GM08714 (cell line): ENCODE data around the gene DDRGK1.

ENCODE experiments used
- H3K4me3 ChIP-seq: fragments of 200-500 bp; sonication (Bioruptor generic); 2 replicates; pipeline ENCODE4 v1.5.1; 2014; ENCODE audit warnings: mild to moderate bottlenecking, low read length, inconsistent platforms
- ZNF274 ChIP-seq: IDR thresholded peaks from 2 replicates; pipeline ENCODE4 v1.6.1; 2012; ENCODE audit warnings: mild to moderate bottlenecking, low read depth, low read length

Gene DDRGK1

DNA sequence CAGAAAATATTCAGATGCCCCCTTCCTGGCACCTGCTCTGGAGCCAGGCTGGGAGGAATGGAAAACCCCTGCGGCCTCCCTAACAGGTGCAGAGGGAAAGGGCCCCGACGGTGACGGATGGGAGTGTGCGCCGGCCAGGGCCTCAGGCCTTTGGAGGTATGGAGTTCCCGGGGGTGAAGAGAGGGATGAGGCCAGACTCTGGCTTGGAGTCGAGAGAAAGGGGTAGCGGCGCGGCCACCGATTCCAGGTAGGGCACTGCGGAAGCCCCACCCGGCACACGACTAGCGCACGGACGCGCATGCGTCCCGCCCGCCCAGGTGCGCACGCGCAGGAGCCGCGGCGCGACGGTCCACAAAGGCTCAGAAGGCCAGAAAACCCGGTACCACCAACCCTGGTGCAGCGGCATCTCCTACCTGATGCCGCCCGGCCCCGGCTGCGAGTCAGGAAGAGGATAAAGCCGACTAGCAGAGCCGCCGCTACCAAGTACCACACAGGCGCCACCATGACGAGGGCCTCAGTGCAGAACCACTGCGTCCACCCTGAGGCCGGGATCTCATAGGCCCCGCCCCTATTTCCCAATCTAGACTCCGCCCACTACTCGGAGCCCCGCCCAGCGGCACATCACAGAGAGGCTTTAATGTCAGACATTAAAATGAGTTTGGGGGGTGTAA is at the start of gene DDRGK1:
Gene DDRGK1 (minus strand): TSS at position 559 of the 671 bp plus-strand sequence. CDS start 55 bp downstream, at position 504.
- peak within 1 kb of the TSS; percentile 92 for H3K4me3 ChIP-seq
- no peak for TF ChIP-seq ZNF274

DNA sequence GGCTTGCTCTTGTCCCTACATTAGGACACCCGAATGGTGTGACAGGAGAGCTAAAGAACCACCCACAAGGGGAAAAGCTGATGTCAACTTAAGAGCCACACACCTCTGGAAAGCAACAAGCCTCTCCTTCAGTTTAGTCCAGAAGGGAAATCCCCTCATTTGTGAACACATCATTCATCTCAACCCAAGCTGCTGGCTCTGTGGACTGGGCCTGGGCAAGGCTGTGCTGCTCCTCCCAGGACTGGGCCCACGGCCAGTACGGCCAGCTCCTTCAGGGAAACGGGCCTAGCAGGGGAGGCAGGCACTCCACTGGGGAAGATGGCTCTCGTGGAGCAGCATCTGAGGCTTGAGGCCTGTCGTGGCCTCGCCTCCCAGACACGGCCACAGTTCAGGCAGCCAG is 47.3 kb upstream of the DDRGK1 start:
- H3K4me3 ChIP-seq = no peak overlapping the region
- no peak for TF ChIP-seq ZNF274

DNA sequence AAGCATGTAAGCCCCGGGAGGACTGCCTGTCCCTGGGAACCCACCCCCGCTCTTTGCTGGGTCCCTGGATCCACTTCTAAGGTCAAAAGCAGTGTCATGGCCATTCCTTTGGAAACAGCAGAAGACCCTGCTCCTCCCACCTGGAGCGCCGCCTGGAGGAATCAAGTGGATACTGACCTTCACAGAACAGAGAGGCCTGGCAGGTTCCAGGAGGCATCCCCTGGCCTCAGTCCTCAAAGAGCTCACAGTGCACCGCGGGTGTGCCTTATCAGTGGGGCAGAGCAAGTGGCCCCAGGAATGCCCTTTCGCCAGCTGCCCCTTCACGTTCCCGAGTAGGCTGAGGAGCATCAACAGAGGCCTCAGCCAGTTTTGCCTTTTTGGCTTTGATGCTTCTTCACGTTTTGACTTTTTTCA is 45.6 kb upstream of the DDRGK1 start:
- TF ChIP-seq ZNF274 = no peak
- no peak overlapping the region for H3K4me3 ChIP-seq

DNA sequence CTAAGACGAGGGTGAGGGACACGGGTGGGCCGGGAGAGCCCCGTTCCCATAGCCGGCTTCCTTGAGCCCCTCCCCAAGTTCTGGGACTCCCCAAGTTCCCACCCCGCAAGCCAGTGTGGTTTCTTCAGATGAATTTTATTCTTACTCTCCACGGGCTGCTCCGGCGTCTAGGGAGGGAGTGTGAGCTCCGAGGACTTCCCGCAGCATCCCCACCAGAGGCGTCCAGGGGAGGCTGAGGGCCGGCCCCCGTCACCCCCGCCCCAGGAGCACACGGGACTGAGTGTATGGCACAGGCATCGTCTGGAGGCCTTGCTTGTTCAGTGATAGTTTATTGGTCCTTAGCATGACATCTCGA is 44.5 kb upstream of the DDRGK1 start:
- no peak for TF ChIP-seq ZNF274
- H3K4me3 ChIP-seq = no peak overlapping the region

DNA sequence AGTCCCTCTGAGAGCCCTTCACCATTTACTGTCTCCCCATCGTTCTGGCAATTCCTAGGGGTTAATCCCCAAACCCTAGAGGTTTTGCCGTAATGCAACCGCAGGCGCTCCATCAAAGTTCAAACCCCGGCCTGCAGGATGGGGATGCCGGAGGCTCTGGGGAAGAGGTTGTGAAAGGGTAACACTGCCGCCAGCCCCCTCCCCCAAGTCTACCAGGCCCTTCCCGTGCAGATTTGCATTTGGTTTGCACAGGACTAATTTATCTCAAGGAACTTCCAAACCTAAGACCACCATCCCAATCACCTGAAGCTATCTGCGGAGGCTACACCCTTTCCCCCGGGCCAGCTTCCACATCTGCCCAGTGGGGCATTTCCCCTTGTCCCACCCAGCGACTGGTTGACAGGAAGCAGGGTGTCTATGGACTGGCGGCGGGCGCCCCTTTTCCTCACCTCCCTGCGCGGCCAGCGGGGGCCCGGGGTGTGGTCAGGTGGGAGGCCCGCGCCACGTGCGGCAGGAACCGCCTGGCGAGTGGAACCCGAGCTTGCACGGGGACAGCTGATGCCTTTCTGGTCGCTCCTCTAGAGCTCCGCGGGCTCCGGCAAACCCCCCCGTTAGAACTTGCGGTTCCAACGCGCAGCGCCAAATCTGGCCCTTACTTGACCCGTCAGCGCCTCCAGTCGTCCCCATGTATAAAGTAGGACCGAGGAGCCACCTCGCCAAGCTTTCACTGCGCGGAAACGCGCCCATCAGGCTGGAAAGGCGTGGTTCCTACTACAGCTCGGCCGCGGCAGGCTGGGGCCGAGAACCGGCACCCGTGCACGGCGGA is 43.9 kb upstream of the DDRGK1 start:
- no peak for TF ChIP-seq ZNF274
- no peak overlapping the region for H3K4me3 ChIP-seq

DNA sequence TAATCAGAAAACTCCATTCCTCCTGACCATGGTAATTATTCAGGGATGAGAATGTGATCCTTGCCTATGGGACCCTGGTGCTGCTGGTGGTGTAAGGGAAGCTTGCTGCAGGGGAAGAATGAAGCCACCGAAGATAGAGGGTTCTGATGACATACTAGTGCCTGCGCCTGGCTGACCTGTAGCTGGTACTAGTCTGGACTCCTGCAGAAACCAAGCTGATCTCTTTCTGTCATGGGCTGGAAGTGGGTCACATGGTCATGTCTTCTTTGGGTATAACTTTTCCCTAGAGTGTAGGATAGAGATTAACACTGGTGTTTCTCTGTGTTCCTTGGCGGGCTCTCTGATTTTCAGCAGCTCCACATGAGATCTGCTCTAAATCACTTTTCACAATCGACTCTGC is 43.2 kb upstream of the DDRGK1 start:
- TF ChIP-seq ZNF274 = no peak

DNA sequence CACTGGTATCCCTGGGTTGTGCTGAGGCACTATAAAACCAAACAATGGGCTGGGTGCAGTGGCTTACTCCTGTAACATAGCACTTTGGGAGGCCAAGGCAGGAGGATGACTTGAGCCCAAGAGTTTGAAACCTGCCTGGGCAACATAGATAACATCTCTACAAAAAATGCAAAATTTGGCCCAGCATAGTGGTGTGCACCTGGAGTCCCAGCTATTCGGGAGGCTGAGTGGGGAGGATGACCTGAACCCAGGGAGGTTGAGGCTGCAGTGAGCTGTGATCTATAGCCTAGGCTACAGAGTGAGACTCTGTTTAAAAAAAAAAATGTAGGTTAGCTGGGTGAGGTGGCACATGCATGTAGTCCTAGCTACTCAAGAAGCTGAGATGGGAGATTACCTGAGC is 42.2 kb upstream of the DDRGK1 start:
- H3K4me3 ChIP-seq = no peak overlapping the region
- TF ChIP-seq ZNF274 = no peak

More for the DNA sequence above, 43.2 kb upstream of the DDRGK1 start:
- no peak overlapping the region for H3K4me3 ChIP-seq

DNA sequence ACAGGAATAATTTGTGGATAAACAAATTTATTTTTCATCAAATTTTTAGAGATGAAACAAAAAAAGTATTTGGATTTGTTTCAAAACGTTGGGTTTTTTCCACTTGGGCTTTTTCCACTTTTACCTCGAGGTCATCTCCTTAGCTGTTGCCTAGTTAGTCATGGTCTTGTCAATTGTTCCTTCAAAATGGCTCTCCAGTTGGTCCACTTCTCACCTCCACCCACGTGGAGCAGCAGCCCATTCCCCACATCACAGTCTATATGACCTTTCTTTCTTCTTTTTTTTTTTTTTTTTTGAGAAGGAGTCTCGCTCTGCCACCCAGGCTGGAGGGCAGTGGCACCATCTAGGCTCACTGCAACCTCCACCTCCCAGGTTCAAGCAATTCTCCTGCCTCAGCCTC is 41.2 kb upstream of the DDRGK1 start:
- no peak overlapping the region for H3K4me3 ChIP-seq
- TF ChIP-seq ZNF274 = no peak

DNA sequence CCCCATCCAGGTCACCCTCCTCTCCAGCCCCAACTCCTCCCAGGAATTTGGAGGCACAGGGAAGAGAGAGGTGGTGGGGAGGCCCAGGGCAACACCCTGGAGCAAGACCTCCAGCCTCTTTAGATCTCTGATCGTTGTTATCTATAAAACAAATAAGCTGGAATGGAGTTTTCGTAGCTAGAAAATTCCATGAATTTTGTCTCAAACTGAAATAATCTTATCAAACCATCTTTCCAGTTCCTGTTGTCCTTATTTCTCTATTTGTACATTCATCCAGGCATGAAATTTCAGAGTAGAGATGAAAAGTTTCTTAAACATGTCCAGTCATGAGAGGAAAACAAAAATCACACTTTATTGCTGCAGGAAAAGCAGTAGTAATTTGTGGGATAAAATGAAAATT is 40.7 kb upstream of the DDRGK1 start:
- H3K4me3 ChIP-seq = no peak overlapping the region
- no peak for TF ChIP-seq ZNF274

DNA sequence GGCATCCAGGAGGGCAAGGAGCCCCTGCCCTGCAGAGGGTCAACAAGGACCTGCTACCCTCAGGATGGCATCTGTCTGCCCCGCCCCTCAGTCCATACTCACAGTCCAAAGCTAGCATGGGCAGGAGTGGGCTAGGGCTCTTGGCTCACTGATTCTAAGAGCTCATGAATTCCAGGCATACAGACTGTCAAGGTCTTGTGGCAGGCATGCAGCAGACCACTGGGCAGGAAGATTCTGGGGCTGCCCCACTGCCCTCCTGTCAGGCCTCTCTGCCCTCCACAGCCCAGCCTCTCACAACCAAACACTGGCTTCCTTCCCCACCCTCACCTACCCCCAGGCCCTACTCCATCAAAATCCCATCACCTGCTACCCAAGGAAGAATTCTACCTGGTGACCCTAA is 40.1 kb upstream of the DDRGK1 start:
- no peak for TF ChIP-seq ZNF274
- H3K4me3 ChIP-seq = no peak overlapping the region

DNA sequence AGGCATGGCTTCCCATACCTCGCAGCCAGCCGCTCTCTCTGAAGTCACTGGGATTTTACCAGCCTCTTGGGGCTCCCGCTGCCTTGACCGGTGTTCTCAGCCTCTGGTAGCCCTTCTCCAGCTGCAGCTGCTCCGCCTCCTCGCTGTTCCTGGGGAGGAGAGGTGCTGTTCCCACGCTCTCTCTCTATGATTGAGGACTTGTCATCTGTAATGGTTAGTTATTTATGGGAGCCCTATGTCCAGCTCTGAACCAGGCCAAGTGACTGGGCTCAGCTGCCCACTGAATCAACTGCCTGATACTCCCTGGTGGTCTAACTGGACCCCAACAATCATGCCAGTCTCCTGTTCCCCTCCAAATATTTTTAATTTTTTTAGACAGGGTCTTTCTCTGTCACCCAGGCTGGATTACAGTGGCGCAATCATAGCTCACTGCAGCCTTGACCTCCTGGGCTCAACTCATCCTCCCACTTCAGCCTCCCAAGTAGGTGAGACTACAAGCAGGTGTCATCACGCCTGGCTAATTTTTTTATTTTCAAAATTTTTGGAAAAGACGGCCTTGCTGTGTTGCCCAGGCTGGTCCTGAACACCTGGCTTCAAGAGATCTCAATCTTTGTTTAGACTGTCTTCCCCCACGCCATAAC is 39.4 kb upstream of the DDRGK1 start:
- TF ChIP-seq ZNF274 = no peak

DNA sequence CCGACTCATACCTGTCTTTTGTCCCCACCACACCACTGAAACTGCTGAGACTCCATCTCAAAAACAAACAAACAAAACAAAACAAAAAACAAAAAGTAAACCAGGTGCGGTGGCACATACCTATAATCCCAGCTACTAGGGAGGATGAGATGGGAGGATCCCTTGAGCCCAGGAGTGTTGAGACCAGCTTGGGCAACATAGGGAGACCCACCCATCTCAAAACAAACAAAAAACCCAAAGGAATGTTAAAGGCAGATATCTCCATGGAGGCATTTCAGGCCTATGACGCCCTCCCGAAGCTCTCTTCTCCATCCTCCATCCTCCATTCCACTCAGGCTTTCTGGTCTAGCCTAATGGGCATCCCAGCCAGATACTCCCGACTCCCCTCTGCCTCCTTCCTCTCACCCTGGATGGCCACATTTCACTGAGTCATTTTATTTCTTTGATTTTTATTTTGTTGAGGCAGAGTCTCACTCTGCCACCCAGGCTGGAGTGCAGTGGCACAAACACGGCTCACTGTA is 37.8 kb upstream of the DDRGK1 start:
- TF ChIP-seq ZNF274 = no peak
- H3K4me3 ChIP-seq = no peak overlapping the region

More for the DNA sequence above, 39.4 kb upstream of the DDRGK1 start:
- no peak overlapping the region for H3K4me3 ChIP-seq

DNA sequence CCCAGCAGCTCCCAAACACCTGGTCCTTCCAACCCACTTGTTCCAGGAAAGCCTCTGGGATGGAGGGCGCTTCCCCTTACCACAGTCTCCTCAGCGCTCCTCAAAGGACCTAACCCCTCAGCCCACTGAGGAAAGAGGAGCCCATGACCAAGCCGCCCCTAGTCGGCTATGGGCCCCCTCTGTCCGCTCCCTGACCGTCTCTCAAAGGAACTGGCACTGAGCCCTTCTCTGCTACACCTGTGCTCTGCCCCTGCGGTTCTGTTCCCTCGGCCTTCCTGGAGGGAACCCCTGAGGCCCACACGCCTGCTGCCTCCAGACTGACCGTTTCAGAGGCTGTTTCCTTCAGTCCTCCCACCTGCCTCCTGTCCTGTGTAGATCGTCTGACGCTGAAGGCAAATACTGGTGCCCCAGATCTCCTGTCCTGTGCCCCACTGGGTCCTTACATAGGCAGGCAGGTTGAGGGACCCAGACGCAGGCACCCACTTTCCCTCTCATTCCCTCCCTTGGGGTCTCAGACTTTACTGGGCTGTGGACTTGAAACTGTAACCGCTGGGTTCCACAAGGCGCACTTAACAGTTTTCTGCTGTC is 36.4 kb upstream of the DDRGK1 start:
- peak overlapping the region; percentile 65; the same call in 1 of the 2 replicates for H3K4me3 ChIP-seq
- TF ChIP-seq ZNF274 = no peak

DNA sequence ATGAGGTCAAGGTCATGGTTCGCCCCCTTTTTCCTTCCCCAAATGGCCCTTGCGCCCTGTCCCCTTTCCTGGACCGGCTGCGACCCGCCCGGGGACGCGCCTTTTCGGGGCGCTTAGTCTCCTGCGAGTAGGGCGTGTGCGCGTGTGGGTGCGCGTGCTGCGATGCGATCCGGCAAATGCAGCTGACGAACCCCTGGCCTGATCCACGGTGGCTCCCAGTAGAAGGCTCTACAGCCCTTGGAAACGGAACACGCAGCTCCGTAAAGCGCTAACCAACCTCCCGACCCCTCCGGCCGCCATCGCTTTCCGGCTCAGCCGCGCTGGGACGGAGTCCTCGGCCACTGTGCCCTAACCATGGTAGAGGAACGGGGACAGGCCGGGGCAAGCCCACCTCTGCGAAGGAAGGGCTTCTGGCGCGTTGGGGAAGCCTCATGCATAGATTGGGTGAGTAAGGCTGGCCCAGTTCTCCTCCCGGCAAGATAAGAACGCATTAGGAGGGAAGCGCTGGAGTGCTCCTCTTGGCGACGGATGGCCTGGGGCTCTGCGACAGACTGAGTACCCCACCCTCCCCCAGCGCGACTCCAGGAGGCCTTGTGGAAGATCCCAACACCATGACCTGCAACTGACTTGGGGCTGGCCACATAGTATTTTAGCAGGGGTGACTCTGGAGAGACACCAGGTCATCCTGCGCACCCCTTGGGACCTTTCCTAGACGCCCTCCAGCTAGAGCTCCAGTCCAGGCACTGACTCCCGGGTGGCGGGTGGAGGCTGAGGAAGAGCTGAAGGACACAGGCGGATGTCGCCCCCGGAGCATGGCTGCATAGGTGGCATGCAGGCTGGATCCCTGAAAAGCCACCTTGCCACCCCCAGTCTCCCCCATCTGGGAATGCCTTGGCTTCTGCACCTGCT is 35.6 kb upstream of the DDRGK1 start:
- TF ChIP-seq ZNF274 = no peak
- H3K4me3 ChIP-seq = peak overlapping the region; percentile 65; the same call in 1 of the 2 replicates
